Liver (tissue), 9 donors: Measurements from ENCODE around the gene KCNQ1. TPM values are rescaled to one million over a fixed set of nuclear protein-coding genes. Genes with fewer than 3 reads are reported as not detected.

Experiments used
- DNase-seq: peaks from one replicate; pipeline ENCODE4 v3.0.0-alpha.2; 2017; ENCODE audit warnings: low spot score
- H3K27ac ChIP-seq, 2 donors: one replicate each; pipeline ENCODE4 v1.7.0; 2013; ENCODE audit warnings: inconsistent platforms in 2 of 2, low read length in 2 of 2, control low read depth in 1 of 2, low read depth in 1 of 2, mild to moderate bottlenecking in 1 of 2
- H3K27me3 ChIP-seq, 4 donors: one replicate each; pipeline versions ENCODE4 v1.6.1 to v1.7.0; 2013; ENCODE audit warnings: low read length in 3 of 4, inconsistent platforms in 1 of 4, mild to moderate bottlenecking in 1 of 4, moderate library complexity in 1 of 4; ENCODE audit not compliant: control insufficient read depth in 4 of 4, insufficient read depth in 4 of 4
- H3K36me3 ChIP-seq, 4 donors: one replicate each; pipeline versions ENCODE4 v1.6.1 to v1.7.0; 2013; ENCODE audit warnings: low read length in 3 of 4, mild to moderate bottlenecking in 3 of 4, low read depth in 1 of 4, moderate library complexity in 1 of 4; ENCODE audit not compliant: control insufficient read depth in 4 of 4, insufficient read depth in 3 of 4
- H3K4me1 ChIP-seq, 4 donors: one replicate each; pipeline versions ENCODE4 v1.6.1 to v1.7.0; 2013; ENCODE audit warnings: low read length in 3 of 4, mild to moderate bottlenecking in 3 of 4, moderate library complexity in 1 of 4; ENCODE audit not compliant: control insufficient read depth in 4 of 4, insufficient read depth in 4 of 4
- H3K4me3 ChIP-seq, 3 donors: one replicate each; pipeline versions ENCODE4 v1.6.1 to v1.7.0; 2013; ENCODE audit warnings: low read length in 3 of 3, control low read depth in 1 of 3, low read depth in 1 of 3, mild to moderate bottlenecking in 1 of 3
- H3K9ac ChIP-seq, 2 donors: one replicate each; pipeline ENCODE4 v1.7.0; 2013; ENCODE audit warnings: low read length in 2 of 2, mild to moderate bottlenecking in 2 of 2, moderate library complexity in 2 of 2, control low read depth in 1 of 2, low read depth in 1 of 2
- H3K9me3 ChIP-seq, 4 donors: one replicate each; pipeline versions ENCODE4 v1.6.1 to v1.7.0; 2013; ENCODE audit warnings: low read length in 3 of 4; ENCODE audit not compliant: control insufficient read depth in 4 of 4
- ATF3 ChIP-seq: IDR thresholded peaks from 2 replicates; pipeline ENCODE4 v1.6.1; 2016; ENCODE audit warnings: antibody characterized with exemption
- EGR1 ChIP-seq, 2 donors: IDR thresholded peaks; 2 replicates each; pipeline ENCODE4 v1.6.1; 2016 to 2018; ENCODE audit warnings: antibody characterized with exemption in 2 of 2, low read depth in 2 of 2
- FOXA1 ChIP-seq: IDR thresholded peaks from 2 replicates; pipeline ENCODE4 v1.6.1; 2016; ENCODE audit warnings: antibody characterized with exemption
- GABPA ChIP-seq, 2 donors: IDR thresholded peaks in 1 of 2; conservative IDR thresholded peaks in 1 of 2; 2 replicates each; pipeline ENCODE4 v1.6.1; 2016; ENCODE audit warnings: antibody characterized with exemption in 2 of 2, mild to moderate bottlenecking in 1 of 2, moderate library complexity in 1 of 2
- HNF4A ChIP-seq, 2 donors: conservative IDR thresholded peaks; 2 replicates each; pipeline ENCODE4 v1.6.1; 2016; ENCODE audit warnings: antibody characterized with exemption in 2 of 2, mild to moderate bottlenecking in 2 of 2
- HNF4G ChIP-seq: IDR thresholded peaks from 2 replicates; pipeline ENCODE4 v1.6.1; 2016; ENCODE audit warnings: antibody characterized with exemption
- JUND ChIP-seq, 2 donors: IDR thresholded peaks; 2 replicates each; pipeline ENCODE4 v1.6.1; 2016; ENCODE audit warnings: antibody characterized with exemption in 2 of 2
- NR2F2 ChIP-seq: IDR thresholded peaks from 2 replicates; pipeline ENCODE4 v1.6.1; 2016; ENCODE audit warnings: antibody characterized with exemption
- RAD21 ChIP-seq, 2 donors: IDR thresholded peaks; 2 replicates each; pipeline ENCODE4 v1.6.1; 2016; ENCODE audit warnings: antibody characterized with exemption in 2 of 2, mild to moderate bottlenecking in 2 of 2
- RXRA ChIP-seq, 2 donors: IDR thresholded peaks; 2 replicates each; pipeline ENCODE4 v1.6.1; 2017 to 2018; ENCODE audit warnings: antibody characterized with exemption in 2 of 2, mild to moderate bottlenecking in 1 of 2
- TAF1 ChIP-seq: conservative IDR thresholded peaks from 2 replicates; pipeline ENCODE4 v1.6.1; 2016; ENCODE audit warnings: antibody characterized with exemption, mild to moderate bottlenecking
- YY1 ChIP-seq: IDR thresholded peaks from 2 replicates; pipeline ENCODE4 v1.6.1; 2016; ENCODE audit warnings: antibody characterized with exemption, mild to moderate bottlenecking
- ZBTB33 ChIP-seq: IDR thresholded peaks from 2 replicates; pipeline ENCODE4 v1.6.1; 2016; ENCODE audit warnings: antibody characterized with exemption
- WGBS: extraction: QIAGEN DNeasy Blood & Tissue Kit; methylation state at CpG from one replicate; pipeline ENCODE4 v1.1.7; 2013; 5-methylcytosine and 5-hydroxymethylcytosine counted together
- polyA plus RNA-seq, 2 donors: library from polyadenylated mRNA; stranded (reverse) in 1 of 2; unstranded in 1 of 2; fragments of 200-250 nt in 1 of 2; fragments of >200 nt in 1 of 2; fragmentation: Nextera tagmentation in 1 of 2; extraction: Ambion mirVana in 1 of 2; gene quantifications; one replicate each; pipeline versions ENCODE4 v1.2.1 to v1.2.3, GENCODE V29; 2013 to 2015
- total RNA-seq, 2 donors: library from RNA; depleted of rRNA; stranded (reverse); fragments of >200 nt; gene quantifications; one replicate each; pipeline ENCODE4 v1.2.3, GENCODE V29; 2014
- TF ChIP-seq, protein P1 (sequence below): fragments of 150-350 bp; IDR thresholded peaks from 2 replicates; pipeline ENCODE4 v1.5.1; 2017; ENCODE audit warnings: improper control_type of control experiment, low read depth, low read length; ENCODE audit not compliant: missing input control
- TF ChIP-seq, protein P2 (sequence below): IDR thresholded peaks from 2 replicates; pipeline ENCODE4 v1.6.1; 2016; ENCODE audit warnings: antibody characterized with exemption, mild to moderate bottlenecking
- donor health status: healthy.
- donor health status: healthy.
- donor health status: healthy.
- donor health status: healthy.
- donor health status: healthy.

Gene KCNQ1
- total and polyA plus RNA-seq, 4 donors, result 0.31 to 2.2 (median 1.5) TPM

GRCh38 chr11:2869134-2869526 lies 424.3 kb downstream of the KCNQ1 start:
- no peak overlapping the region for H3K27ac ChIP-seq
- H3K36me3 ChIP-seq, result no peaks in the 10 kb centered on the region
- peaks cover 0 to 3% (median 3%) of the 10 kb centered on the region in 4 donors for H3K27me3 ChIP-seq
- WGBS, result 30% methylated on average over 37 of the region's 37 CpGs
- TF ChIP-seq, protein P1, sequence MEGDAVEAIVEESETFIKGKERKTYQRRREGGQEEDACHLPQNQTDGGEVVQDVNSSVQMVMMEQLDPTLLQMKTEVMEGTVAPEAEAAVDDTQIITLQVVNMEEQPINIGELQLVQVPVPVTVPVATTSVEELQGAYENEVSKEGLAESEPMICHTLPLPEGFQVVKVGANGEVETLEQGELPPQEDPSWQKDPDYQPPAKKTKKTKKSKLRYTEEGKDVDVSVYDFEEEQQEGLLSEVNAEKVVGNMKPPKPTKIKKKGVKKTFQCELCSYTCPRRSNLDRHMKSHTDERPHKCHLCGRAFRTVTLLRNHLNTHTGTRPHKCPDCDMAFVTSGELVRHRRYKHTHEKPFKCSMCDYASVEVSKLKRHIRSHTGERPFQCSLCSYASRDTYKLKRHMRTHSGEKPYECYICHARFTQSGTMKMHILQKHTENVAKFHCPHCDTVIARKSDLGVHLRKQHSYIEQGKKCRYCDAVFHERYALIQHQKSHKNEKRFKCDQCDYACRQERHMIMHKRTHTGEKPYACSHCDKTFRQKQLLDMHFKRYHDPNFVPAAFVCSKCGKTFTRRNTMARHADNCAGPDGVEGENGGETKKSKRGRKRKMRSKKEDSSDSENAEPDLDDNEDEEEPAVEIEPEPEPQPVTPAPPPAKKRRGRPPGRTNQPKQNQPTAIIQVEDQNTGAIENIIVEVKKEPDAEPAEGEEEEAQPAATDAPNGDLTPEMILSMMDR, result no peak
- no peak for TF ChIP-seq NR2F2
- no peak for TF ChIP-seq YY1
- TF ChIP-seq HNF4G, result no peak
- no peak for TF ChIP-seq JUND (IDR thresholded peaks at IDR 0.05)
- TF ChIP-seq RXRA (IDR thresholded peaks at IDR 0.05), result no peak
- TF ChIP-seq, protein P2, sequence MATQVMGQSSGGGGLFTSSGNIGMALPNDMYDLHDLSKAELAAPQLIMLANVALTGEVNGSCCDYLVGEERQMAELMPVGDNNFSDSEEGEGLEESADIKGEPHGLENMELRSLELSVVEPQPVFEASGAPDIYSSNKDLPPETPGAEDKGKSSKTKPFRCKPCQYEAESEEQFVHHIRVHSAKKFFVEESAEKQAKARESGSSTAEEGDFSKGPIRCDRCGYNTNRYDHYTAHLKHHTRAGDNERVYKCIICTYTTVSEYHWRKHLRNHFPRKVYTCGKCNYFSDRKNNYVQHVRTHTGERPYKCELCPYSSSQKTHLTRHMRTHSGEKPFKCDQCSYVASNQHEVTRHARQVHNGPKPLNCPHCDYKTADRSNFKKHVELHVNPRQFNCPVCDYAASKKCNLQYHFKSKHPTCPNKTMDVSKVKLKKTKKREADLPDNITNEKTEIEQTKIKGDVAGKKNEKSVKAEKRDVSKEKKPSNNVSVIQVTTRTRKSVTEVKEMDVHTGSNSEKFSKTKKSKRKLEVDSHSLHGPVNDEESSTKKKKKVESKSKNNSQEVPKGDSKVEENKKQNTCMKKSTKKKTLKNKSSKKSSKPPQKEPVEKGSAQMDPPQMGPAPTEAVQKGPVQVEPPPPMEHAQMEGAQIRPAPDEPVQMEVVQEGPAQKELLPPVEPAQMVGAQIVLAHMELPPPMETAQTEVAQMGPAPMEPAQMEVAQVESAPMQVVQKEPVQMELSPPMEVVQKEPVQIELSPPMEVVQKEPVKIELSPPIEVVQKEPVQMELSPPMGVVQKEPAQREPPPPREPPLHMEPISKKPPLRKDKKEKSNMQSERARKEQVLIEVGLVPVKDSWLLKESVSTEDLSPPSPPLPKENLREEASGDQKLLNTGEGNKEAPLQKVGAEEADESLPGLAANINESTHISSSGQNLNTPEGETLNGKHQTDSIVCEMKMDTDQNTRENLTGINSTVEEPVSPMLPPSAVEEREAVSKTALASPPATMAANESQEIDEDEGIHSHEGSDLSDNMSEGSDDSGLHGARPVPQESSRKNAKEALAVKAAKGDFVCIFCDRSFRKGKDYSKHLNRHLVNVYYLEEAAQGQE, result no peak
- no peak for TF ChIP-seq FOXA1
- no peak for TF ChIP-seq HNF4A (conservative IDR thresholded peaks at IDR 0.05)
- TF ChIP-seq GABPA (IDR thresholded peaks at IDR 0.05 in 1 of 2, conservative IDR thresholded peaks at IDR 0.05 in 1 of 2), result no peak
- TF ChIP-seq ATF3, result no peak
- no peak for TF ChIP-seq TAF1
- no peak for TF ChIP-seq RAD21 (IDR thresholded peaks at IDR 0.05)
- no peak for TF ChIP-seq EGR1 (IDR thresholded peaks at IDR 0.05; ENCODE audit: low read depth in 2 of 2)
- no peak for TF ChIP-seq ZBTB33
- no peaks in the 10 kb centered on the region for H3K4me1 ChIP-seq
- no peak overlapping the region for H3K9ac ChIP-seq
- peaks cover 0 to 6% (median under 1%) of the 10 kb centered on the region in 4 donors for H3K9me3 ChIP-seq
- no peak for DNase-seq
- no peak overlapping the region for H3K4me3 ChIP-seq
